KMS-11 (cell line): ENCODE results near the gene MFAP3L.

Experiments
- H2AFZ ChIP-seq: fragments of 200-600 bp; sonication (generic); 2 replicates; pipeline ENCODE4 v1.6.1; 2016; ENCODE audit warnings: antibody characterized with exemption, mixed run types, low read depth
- H3K27ac ChIP-seq: fragments of 200-600 bp; sonication (generic); 2 replicates; pipeline ENCODE4 v1.6.1; 2016; ENCODE audit warnings: mild to moderate bottlenecking, mixed run types
- H3K27me3 ChIP-seq: fragments of 200-600 bp; sonication (generic); 2 replicates; pipeline ENCODE4 v1.6.1; 2017; ENCODE audit warnings: mild to moderate bottlenecking, low read depth, mixed run types, moderate library complexity; ENCODE audit not compliant: insufficient read depth
- H3K36me3 ChIP-seq: fragments of 200-600 bp; sonication (generic); 2 replicates; pipeline ENCODE4 v1.6.1; 2017; ENCODE audit warnings: mild to moderate bottlenecking, mixed run types; ENCODE audit not compliant: insufficient read depth
- H3K4me1 ChIP-seq: fragments of 200-600 bp; sonication (generic); 2 replicates; pipeline ENCODE4 v1.6.1; 2016; ENCODE audit warnings: mild to moderate bottlenecking, low read depth, mixed run types; ENCODE audit not compliant: poor library complexity, severe bottlenecking
- H3K4me2 ChIP-seq: fragments of 200-600 bp; sonication (generic); 2 replicates; pipeline ENCODE4 v1.7.0; 2016; ENCODE audit warnings: mild to moderate bottlenecking, mixed run types
- H3K4me3 ChIP-seq: fragments of 200-600 bp; sonication (generic); IDR thresholded peaks from 2 replicates; pipeline ENCODE4 v1.6.1; 2017; ENCODE audit warnings: low read depth, low read length, mixed read lengths; ENCODE audit not compliant: insufficient read depth
- H3K79me2 ChIP-seq: fragments of 200-600 bp; sonication (generic); 2 replicates; pipeline ENCODE4 v1.6.1; 2016; ENCODE audit warnings: low read depth, mixed run types; ENCODE audit not compliant: insufficient read depth
- H3K9ac ChIP-seq: fragments of 200-600 bp; sonication (generic); 2 replicates; pipeline ENCODE4 v1.6.1; 2016; ENCODE audit warnings: mild to moderate bottlenecking, mixed run types
- H4K20me1 ChIP-seq: fragments of 200-600 bp; sonication (generic); 2 replicates; pipeline ENCODE4 v1.6.1; 2016; ENCODE audit warnings: mild to moderate bottlenecking, mixed run types; ENCODE audit not compliant: insufficient read depth
- CTCF ChIP-seq: fragments of 200-600 bp; sonication (generic); conservative IDR thresholded peaks from 2 replicates; pipeline ENCODE4 v1.6.1; 2017; ENCODE audit warnings: low read depth, mild to moderate bottlenecking, antibody characterized with exemption, low read length, moderate library complexity, mixed read lengths

Gene MFAP3L

GRCh38 chr4:169963998-169964397, 62.2 kb downstream of the MFAP3L start:
- no peak overlapping the region for H3K27ac ChIP-seq
- H3K36me3 ChIP-seq = no peaks in the 10 kb centered on the region
- H3K4me3 ChIP-seq = no peak overlapping the region
- H3K9ac ChIP-seq = no peak overlapping the region
- H4K20me1 ChIP-seq = no peaks in the 10 kb centered on the region
- no peaks in the 10 kb centered on the region for H3K79me2 ChIP-seq
- no peak overlapping the region for H3K4me2 ChIP-seq
- H2AFZ ChIP-seq = no peak overlapping the region
- TF ChIP-seq CTCF = no peak
- no peaks in the 10 kb centered on the region for H3K27me3 ChIP-seq
- no peaks in the 10 kb centered on the region for H3K4me1 ChIP-seq

- Histone ChIP-seq H3K27me3 (no peaks in the 10 kb centered on the region), H3K4me3 (no peak overlapping the region), H3K36me3 (no peaks in the 10 kb centered on the region), H2AFZ (no peak overlapping the region), H3K79me2 (no peaks in the 10 kb centered on the region), H3K4me1 (no peaks in the 10 kb centered on the region), H3K27ac (no peak overlapping the region), H3K9ac (no peak overlapping the region), H4K20me1 (no peaks in the 10 kb centered on the region), H3K4me2 (no peak overlapping the region)
- no peak for TF ChIP-seq CTCF
These were observed 66.9 kb downstream of the MFAP3L start for GRCh38 chr4:169959254-169959653.

GRCh38 chr4:169958629-169959028, 67.6 kb downstream of the MFAP3L start:
- Histone ChIP-seq H3K4me2 (no peak overlapping the region), H3K79me2 (no peaks in the 10 kb centered on the region), H3K36me3 (no peaks in the 10 kb centered on the region), H3K4me1 (no peaks in the 10 kb centered on the region), H4K20me1 (no peaks in the 10 kb centered on the region), H3K9ac (no peak overlapping the region), H2AFZ (no peak overlapping the region), H3K4me3 (no peak overlapping the region), H3K27me3 (no peaks in the 10 kb centered on the region), H3K27ac (no peak overlapping the region)
- TF ChIP-seq CTCF = no peak

- Histone ChIP-seq H4K20me1 (no peaks in the 10 kb centered on the region), H3K4me2 (no peak overlapping the region), H3K27ac (no peak overlapping the region), H3K27me3 (no peaks in the 10 kb centered on the region), H3K79me2 (no peaks in the 10 kb centered on the region), H3K36me3 (no peaks in the 10 kb centered on the region), H3K9ac (no peak overlapping the region), H3K4me1 (no peaks in the 10 kb centered on the region), H2AFZ (no peak overlapping the region), H3K4me3 (no peak overlapping the region)
- TF ChIP-seq CTCF = no peak
These were observed 68.4 kb downstream of the MFAP3L start for GRCh38 chr4:169957785-169958184.
